Measurements from ENCODE around the gene LGMN. TPM values are rescaled to one million over a fixed set of nuclear protein-coding genes. Genes with fewer than 3 reads are reported as not detected.

The LGMN gene
- total and polyA plus RNA-seq, 2 of the 8 experiments (the other 6 are each of a cell fraction or from before 2014, with no cell fraction given), result 57.4 to 83.4 TPM

DNA sequence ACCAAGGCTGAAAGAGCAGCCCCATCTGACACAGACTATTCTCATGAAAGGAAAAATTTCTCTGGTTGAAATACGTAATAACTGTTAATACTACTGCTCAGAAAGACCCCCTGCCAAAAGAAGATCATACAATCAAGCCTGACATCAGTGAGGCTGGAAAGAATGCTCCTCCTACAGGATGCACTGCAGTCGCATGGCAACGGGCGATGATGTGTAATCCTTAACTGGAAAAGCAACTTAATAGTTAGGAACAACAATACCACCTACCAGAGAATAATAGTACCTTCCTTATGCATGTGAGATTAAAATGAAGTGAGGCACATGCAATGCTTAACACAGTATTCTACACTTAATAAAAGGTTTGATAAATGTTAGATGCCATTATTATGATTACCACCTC lies 44.5 kb upstream of the LGMN start:
- 77% methylated on average over 4 of the region's 4 CpGs; no CpG with 5 or more reads in 1 of the 2 experiments for WGBS, 2 experiments (ENCODE audit: extremely low coverage in 1 of 2, insufficient coverage in 1 of 2, insufficient read length in 1 of 2, insufficient replicate concordance in 2 of 2, low coverage in 1 of 2, low lambda C conversion rate in 2 of 2, missing lambda C conversion rate in 1 of 2)

More for the DNA sequence above, 44.5 kb upstream of the LGMN start:
- Histone ChIP-seq H3K27ac (ENCODE audit: low read depth, low read length) (no peak overlapping the region), H2AFZ (ENCODE audit: low read length) (no peak overlapping the region), H3K4ac (replicated peaks; ENCODE audit: insufficient read length, low read depth, low read length) (no peak overlapping the region), H3K14ac (ENCODE audit: insufficient read length) (no peak overlapping the region), H3K56ac (replicated peaks; ENCODE audit: insufficient read length, low read depth, low read length) (no peak overlapping the region), H2BK120ac (replicated peaks; ENCODE audit: low read depth, low read length) (no peak overlapping the region), H2BK20ac (ENCODE audit: low read length) (no peak overlapping the region), H4K8ac (ENCODE audit: extremely low read depth, insufficient read depth, low read length) (no peak overlapping the region), H3K23me2 (ENCODE audit: low read depth, low read length) (no peaks in the 10 kb centered on the region; the same call in 1 of the 2 replicates), H3K9me3 (ENCODE audit: insufficient read depth in 2 of 2, low read depth in 1 of 2, low read length in 1 of 2) (peaks cover 2% of the 10 kb centered on the region in 2 experiments; a peak in 3 of 4 replicates), H3K27me3 (replicated peaks in 1 of 4; ENCODE audit: control insufficient read depth in 3 of 4, extremely low read depth in 1 of 4, insufficient read depth in 3 of 4, low read length in 3 of 4) (no peaks in the 10 kb centered on the region), H2BK12ac (ENCODE audit: low read depth, low read length) (no peak overlapping the region), H3K4me1 (replicated peaks in 1 of 4; ENCODE audit: control insufficient read depth in 3 of 4, insufficient read depth in 4 of 4, low read length in 3 of 4) (no peaks in the 10 kb centered on the region), H3K4me3 (ENCODE audit: extremely low read depth in 1 of 4, insufficient read depth in 2 of 4, low read depth in 3 of 4, low read length in 4 of 4) (peak overlapping the region in 1 of 4 experiments; percentile 92; a peak in 1 of 8 replicates), H3K9ac (replicated peaks in 1 of 4; ENCODE audit: extremely low read depth in 1 of 4, low read depth in 3 of 4, low read length in 3 of 4) (no peak overlapping the region), H3K36me3 (ENCODE audit: control insufficient read depth in 2 of 4, insufficient read depth in 4 of 4, low read length in 3 of 4) (peaks cover under 1 to 8% (median 5%) of the 10 kb centered on the region in 4 experiments; a peak in 6 of 8 replicates), H2AK5ac (ENCODE audit: low read depth, low read length) (no peak overlapping the region), H3K79me2 (ENCODE audit: control insufficient read depth in 1 of 2, insufficient read depth in 2 of 2, low read length in 2 of 2) (peaks cover 0 to 19% of the 10 kb centered on the region in 2 experiments; a peak in 2 of 4 replicates), H4K5ac (ENCODE audit: insufficient read length, low read depth, low read length) (no peak overlapping the region), H3K79me1 (ENCODE audit: low read depth, low read length) (peaks cover 3% of the 10 kb centered on the region; the same call in 1 of the 2 replicates), H4K91ac (replicated peaks; ENCODE audit: insufficient read length, low read length) (no peak overlapping the region), H3K4me2 (ENCODE audit: insufficient read depth in 1 of 2, low read depth in 2 of 2, low read length in 2 of 2) (peak overlapping the region; percentile 75 to 79; a peak in 2 of 4 replicates), H3K23ac (ENCODE audit: insufficient read length) (no peak overlapping the region), H4K20me1 (replicated peaks in 1 of 2; ENCODE audit: control insufficient read depth in 1 of 2, insufficient read depth in 2 of 2, low read length in 2 of 2) (no peaks in the 10 kb centered on the region), H2BK15ac (ENCODE audit: low read length) (no peak overlapping the region), H3K18ac (ENCODE audit: extremely low read depth, low read length) (no peak overlapping the region), H2BK5ac (ENCODE audit: low read depth, low read length) (no peak overlapping the region)
- no peak for DNase-seq (ENCODE audit: low read depth in 1 of 2, low spot score in 2 of 2)
- TF ChIP-seq PHF8 (conservative IDR thresholded peaks at IDR 0.05; ENCODE audit: low read depth, low read length), result no peak
- TF ChIP-seq, protein P1, sequence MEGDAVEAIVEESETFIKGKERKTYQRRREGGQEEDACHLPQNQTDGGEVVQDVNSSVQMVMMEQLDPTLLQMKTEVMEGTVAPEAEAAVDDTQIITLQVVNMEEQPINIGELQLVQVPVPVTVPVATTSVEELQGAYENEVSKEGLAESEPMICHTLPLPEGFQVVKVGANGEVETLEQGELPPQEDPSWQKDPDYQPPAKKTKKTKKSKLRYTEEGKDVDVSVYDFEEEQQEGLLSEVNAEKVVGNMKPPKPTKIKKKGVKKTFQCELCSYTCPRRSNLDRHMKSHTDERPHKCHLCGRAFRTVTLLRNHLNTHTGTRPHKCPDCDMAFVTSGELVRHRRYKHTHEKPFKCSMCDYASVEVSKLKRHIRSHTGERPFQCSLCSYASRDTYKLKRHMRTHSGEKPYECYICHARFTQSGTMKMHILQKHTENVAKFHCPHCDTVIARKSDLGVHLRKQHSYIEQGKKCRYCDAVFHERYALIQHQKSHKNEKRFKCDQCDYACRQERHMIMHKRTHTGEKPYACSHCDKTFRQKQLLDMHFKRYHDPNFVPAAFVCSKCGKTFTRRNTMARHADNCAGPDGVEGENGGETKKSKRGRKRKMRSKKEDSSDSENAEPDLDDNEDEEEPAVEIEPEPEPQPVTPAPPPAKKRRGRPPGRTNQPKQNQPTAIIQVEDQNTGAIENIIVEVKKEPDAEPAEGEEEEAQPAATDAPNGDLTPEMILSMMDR (IDR thresholded peaks at IDR 0.05; ENCODE audit: control extremely low read depth in 1 of 3, insufficient read depth in 1 of 3, low read depth in 1 of 3, low read length in 3 of 3), result peak in 1 of 3 experiments; percentile 9; a peak in 1 of 4 replicates
- CTCF ChIA-PET (ENCODE audit: partially characterized antibody), result interaction anchor here (0.6 to 1.8 kb wide), 5 partner anchors 9 to 78 kb away, joined by 3 to 10 read pairs (median 3); no protein-coding TSS in a partner anchor
- POLR2A ChIA-PET (ENCODE audit: partially characterized antibody), result no interaction called here
- no peak for FAIRE-seq

Data from H1 (cell line).